ENCODE measurements around the gene DDR2. TPM values are rescaled to one million over a fixed set of nuclear protein-coding genes. Genes with fewer than 3 reads are reported as not detected.
"Not testable (repeated sequence)": the region's sequence is repeated elsewhere in the genome, so short reads cannot be mapped to it uniquely, and the experiment has no call there.

Gene DDR2
- total RNA-seq, 2 donors from 2014 or later = 41.6 to 69.9 TPM

GRCh38 chr1:162799995-162800830, 167.9 kb downstream of the DDR2 start:
- not testable (repeated sequence) for H3K4me3 ChIP-seq, H3K4me1 ChIP-seq, H3K27me3 ChIP-seq, H3K9me3 ChIP-seq, H3K27ac ChIP-seq
- peak; percentile 76 for DNase-seq (ENCODE audit: low spot score)
- TF ChIP-seq, protein P1, sequence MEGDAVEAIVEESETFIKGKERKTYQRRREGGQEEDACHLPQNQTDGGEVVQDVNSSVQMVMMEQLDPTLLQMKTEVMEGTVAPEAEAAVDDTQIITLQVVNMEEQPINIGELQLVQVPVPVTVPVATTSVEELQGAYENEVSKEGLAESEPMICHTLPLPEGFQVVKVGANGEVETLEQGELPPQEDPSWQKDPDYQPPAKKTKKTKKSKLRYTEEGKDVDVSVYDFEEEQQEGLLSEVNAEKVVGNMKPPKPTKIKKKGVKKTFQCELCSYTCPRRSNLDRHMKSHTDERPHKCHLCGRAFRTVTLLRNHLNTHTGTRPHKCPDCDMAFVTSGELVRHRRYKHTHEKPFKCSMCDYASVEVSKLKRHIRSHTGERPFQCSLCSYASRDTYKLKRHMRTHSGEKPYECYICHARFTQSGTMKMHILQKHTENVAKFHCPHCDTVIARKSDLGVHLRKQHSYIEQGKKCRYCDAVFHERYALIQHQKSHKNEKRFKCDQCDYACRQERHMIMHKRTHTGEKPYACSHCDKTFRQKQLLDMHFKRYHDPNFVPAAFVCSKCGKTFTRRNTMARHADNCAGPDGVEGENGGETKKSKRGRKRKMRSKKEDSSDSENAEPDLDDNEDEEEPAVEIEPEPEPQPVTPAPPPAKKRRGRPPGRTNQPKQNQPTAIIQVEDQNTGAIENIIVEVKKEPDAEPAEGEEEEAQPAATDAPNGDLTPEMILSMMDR (IDR thresholded peaks at IDR 0.05) = peak; percentile 34 to 60
- H3K36me3 ChIP-seq = peaks cover 13% of the 10 kb centered on the region

DNA sequence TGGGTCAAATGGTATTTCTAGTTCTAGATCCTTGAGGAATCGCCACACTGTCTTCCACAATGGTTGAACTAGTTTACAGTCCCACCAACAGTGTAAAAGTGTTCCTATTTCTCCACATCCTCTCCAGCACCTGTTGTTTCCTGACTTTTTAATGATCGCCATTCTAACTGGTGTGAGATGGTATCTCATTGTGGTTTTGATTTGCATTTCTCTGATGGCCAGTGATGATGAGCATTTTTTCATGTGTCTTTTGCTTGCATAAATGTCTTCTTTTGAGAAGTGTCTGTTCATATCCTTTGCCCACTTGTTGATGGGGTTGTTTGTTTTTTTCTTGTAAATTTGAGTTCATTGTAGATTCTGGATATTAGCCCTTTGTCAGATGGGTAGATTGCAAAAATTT, 175.2 kb downstream of the DDR2 start:
- H3K4me1 ChIP-seq; H3K9me3 ChIP-seq; H3K4me3 ChIP-seq; DNase-seq (ENCODE audit: low spot score); H3K27ac ChIP-seq; H3K27me3 ChIP-seq: not testable (repeated sequence)
- peaks cover 14% of the 10 kb centered on the region for H3K36me3 ChIP-seq

DNA sequence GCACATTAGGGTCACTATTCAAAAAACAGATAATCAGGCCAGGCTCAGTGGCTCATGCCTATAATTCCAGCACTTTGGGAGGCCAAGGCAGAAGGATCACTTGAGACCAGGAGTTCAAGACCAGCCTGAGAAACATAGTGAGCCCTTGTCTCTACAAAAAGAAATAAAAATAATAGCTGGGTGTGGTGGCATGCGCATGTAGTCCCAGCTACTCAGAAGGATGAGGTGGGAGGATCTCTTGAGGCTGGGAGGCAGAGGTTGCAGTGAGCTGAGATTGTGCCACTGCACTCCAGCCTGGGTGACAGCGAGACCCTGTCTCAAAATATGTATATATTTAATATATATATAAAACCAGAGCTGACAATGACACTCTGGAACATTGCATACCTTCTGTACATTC, 180.1 kb downstream of the DDR2 start:
- H3K9me3 ChIP-seq; H3K4me1 ChIP-seq; H3K36me3 ChIP-seq; H3K27me3 ChIP-seq; DNase-seq (ENCODE audit: low spot score); H3K27ac ChIP-seq; H3K4me3 ChIP-seq: not testable (repeated sequence)

DNA sequence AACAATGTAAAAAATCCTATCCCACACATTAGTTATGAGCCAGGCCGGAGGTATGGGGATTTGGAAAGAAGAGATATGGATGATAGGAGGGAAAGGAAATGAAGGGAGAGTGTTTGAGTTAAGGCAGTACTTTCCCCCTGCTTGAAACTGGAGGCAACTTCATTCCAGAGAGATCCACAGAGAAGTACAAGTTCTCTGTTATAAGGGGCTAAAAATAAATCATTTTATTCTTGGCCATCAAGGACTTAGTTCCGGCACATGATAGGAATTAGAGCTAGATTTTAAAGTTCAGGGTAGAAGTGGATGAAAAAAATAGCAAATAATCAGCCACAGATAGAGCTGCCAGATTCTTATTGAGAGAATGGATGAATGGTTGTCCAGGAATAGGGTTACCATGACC, 185.9 kb downstream of the DDR2 start:
- not testable (repeated sequence) for H3K4me1 ChIP-seq; H3K9me3 ChIP-seq; H3K36me3 ChIP-seq; H3K27me3 ChIP-seq; DNase-seq (ENCODE audit: low spot score); H3K4me3 ChIP-seq
- peak overlapping the region; percentile 13 to 52 for H3K27ac ChIP-seq

GRCh38 chr1:162818666-162819065, 186.4 kb downstream of the DDR2 start:
- H3K27me3 ChIP-seq; H3K36me3 ChIP-seq; H3K4me1 ChIP-seq; H3K4me3 ChIP-seq; DNase-seq (ENCODE audit: low spot score); H3K9me3 ChIP-seq: not testable (repeated sequence)
- H3K27ac ChIP-seq = peak overlapping the region in 1 of 2 donors; percentile 52

DNA sequence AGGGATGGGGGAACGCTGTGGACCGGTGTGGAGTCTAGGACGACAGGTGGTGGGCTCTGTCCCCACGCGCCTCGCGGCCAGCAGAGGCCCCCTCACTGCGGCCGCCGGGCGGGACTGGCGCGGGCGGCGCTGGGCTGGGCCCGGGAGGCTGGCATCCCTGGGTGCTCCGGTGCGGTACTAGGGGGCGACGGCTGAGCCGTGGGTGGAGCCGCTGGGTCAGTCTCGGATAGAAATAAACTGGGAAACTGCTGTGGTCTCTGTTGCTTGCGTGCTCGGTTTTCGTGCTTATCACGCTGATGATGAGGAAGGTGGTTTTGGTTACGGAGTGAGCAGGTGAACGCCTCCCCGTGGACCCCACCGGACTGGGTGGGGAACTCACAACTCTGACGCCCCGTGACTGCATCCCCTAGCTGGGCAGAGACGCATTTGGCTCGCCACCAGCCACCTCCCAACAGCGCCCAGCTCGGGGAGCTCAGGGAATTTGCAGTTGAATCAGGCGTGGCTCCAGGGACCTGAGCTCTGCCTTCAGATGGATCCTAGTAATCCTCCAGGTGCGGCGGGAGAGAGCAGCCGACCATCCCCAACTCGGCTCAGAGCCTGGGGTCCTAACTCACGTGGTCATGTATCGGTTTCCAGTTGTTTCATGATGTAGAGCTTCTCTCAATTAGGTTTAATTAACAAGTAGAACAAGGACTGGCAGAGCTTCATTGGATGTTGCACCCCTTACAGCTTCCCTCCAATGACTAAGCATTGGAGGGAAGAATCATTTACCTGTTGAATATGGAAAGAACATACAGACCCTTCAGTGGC, 190.3 kb downstream of the DDR2 start:
- no peaks in the 10 kb centered on the region for H3K27me3 ChIP-seq
- H3K4me1 ChIP-seq = peaks cover 0 to 8% of the 10 kb centered on the region in 2 donors
- no peaks in the 10 kb centered on the region for H3K36me3 ChIP-seq
- TF ChIP-seq, protein P1 (IDR thresholded peaks at IDR 0.05) = no peak
- DNase-seq (ENCODE audit: low spot score) = no peak
- no peak overlapping the region for H3K27ac ChIP-seq
- H3K9me3 ChIP-seq = no peaks in the 10 kb centered on the region
- peak overlapping the region; percentile 40 to 49 for H3K4me3 ChIP-seq

- no peaks in the 10 kb centered on the region for H3K36me3 ChIP-seq
- no peaks in the 10 kb centered on the region for H3K27me3 ChIP-seq
- no peaks in the 10 kb centered on the region for H3K9me3 ChIP-seq
- no peak overlapping the region for H3K27ac ChIP-seq
- H3K4me3 ChIP-seq = no peak overlapping the region
- TF ChIP-seq, protein P1 (IDR thresholded peaks at IDR 0.05) = no peak
- no peak for DNase-seq (ENCODE audit: low spot score)
- H3K4me1 ChIP-seq = peaks cover 0 to 8% of the 10 kb centered on the region in 2 donors
Measured at GRCh38 chr1:162823231-162823630, 191.0 kb downstream of the DDR2 start.
